Fibroblast of lung (primary cell): Measurements from ENCODE around the gene NAV1. TPM values are rescaled to one million over a fixed set of nuclear protein-coding genes. Genes with fewer than 3 reads are reported as not detected.
"Not testable (repeated sequence)": the region's sequence is repeated elsewhere in the genome, so short reads cannot be mapped to it uniquely, and the experiment has no call there.

ENCODE experiments used
- DNase-seq, 2 donors: peaks; one replicate each; pipeline versions ENCODE4 v3.0.0 to v3.0.0-alpha.2; 2010; ENCODE audit warnings: low read depth in 2 of 2
- H2AFZ ChIP-seq: 2 replicates; pipeline ENCODE4 v1.5.1; 2012; ENCODE audit warnings: low read length, control low read depth, inconsistent platforms
- H3K27ac ChIP-seq: 2 replicates; pipeline ENCODE4 v1.5.1; 2011; ENCODE audit warnings: low read length, control low read depth; ENCODE audit not compliant: insufficient read depth
- H3K27me3 ChIP-seq: 2 replicates; pipeline ENCODE4 v1.5.1; 2011; ENCODE audit warnings: mild to moderate bottlenecking, low read length; ENCODE audit not compliant: control insufficient read depth, insufficient read depth
- H3K36me3 ChIP-seq: 2 replicates; pipeline ENCODE4 v1.5.1; 2011; ENCODE audit warnings: low read length; ENCODE audit not compliant: control insufficient read depth, insufficient read depth
- H3K4me1 ChIP-seq: 2 replicates; pipeline ENCODE4 v1.5.1; 2011; ENCODE audit warnings: low read length; ENCODE audit not compliant: control insufficient read depth, insufficient read depth; ENCODE audit errors: extremely low read depth
- H3K4me2 ChIP-seq: 2 replicates; pipeline ENCODE4 v1.5.1; 2011; ENCODE audit warnings: low read length, control low read depth; ENCODE audit not compliant: insufficient read depth; ENCODE audit errors: extremely low read depth
- H3K4me3 ChIP-seq, 4 experiments: fragments of 200-600 bp in 1 of 4; sonication (generic) in 1 of 4; replicated peaks in 1 of 4; 2 replicates each; pipeline ENCODE4 v1.5.1; 2011 to 2016; ENCODE audit warnings: low read length in 4 of 4, low read depth in 3 of 4, mild to moderate bottlenecking in 3 of 4, control low read depth in 2 of 4, inconsistent platforms in 1 of 4, mixed read lengths in 1 of 4; ENCODE audit not compliant: insufficient read depth in 1 of 4; ENCODE audit errors: control extremely low read depth in 1 of 4
- H3K79me2 ChIP-seq: 2 replicates; pipeline ENCODE4 v1.5.1; 2012; ENCODE audit warnings: mild to moderate bottlenecking, low read length, inconsistent platforms; ENCODE audit not compliant: control insufficient read depth, insufficient read depth
- H3K9ac ChIP-seq: 2 replicates; pipeline ENCODE4 v1.5.1; 2011; ENCODE audit warnings: mild to moderate bottlenecking, low read length, control low read depth; ENCODE audit not compliant: insufficient read depth
- H3K9me3 ChIP-seq: 2 replicates; pipeline ENCODE4 v1.5.1; 2012; ENCODE audit warnings: low read depth, low read length; ENCODE audit not compliant: control insufficient read depth, insufficient read depth
- H4K20me1 ChIP-seq: 2 replicates; pipeline ENCODE4 v1.5.1; 2011; ENCODE audit warnings: low read length; ENCODE audit not compliant: control insufficient read depth, insufficient read depth; ENCODE audit errors: extremely low read depth
- EZH2 ChIP-seq: IDR thresholded peaks from 2 replicates; pipeline ENCODE4 v1.5.1; 2012; ENCODE audit warnings: low read length, control low read depth, mild to moderate bottlenecking; ENCODE audit errors: missing control alignments
- polyA plus RNA-seq, 2 donors: library from polyadenylated mRNA; depleted of rRNA in 1 of 2; stranded (reverse) in 1 of 2; unstranded in 1 of 2; fragments of >200 nt; gene quantifications; 2 replicates each; pipeline ENCODE4 v1.2.1, GENCODE V29; 2011 to 2012; ENCODE audit warnings: missing spikeins in 1 of 2
- total RNA-seq: library from RNA; depleted of rRNA; stranded (reverse); fragments of >200 nt; gene quantifications from 2 replicates; pipeline ENCODE4 v1.2.1, GENCODE V29; 2014
- TF ChIP-seq, protein P1 (sequence below), 2 donors: IDR thresholded peaks in 1 of 2; conservative IDR thresholded peaks in 1 of 2; 1 replicate in 1 of 2; 2 replicates in 1 of 2; pipeline ENCODE4 v1.5.1; 2011 to 2012; ENCODE audit warnings: low read length in 2 of 2, control low read depth in 1 of 2, inconsistent platforms in 1 of 2, low read depth in 1 of 2, mild to moderate bottlenecking in 1 of 2

The NAV1 gene
- total and polyA plus RNA-seq, 2 donors (not counting 1 experiment from before 2014, with no cell fraction given), result 19.8 to 64.0 TPM

DNA sequence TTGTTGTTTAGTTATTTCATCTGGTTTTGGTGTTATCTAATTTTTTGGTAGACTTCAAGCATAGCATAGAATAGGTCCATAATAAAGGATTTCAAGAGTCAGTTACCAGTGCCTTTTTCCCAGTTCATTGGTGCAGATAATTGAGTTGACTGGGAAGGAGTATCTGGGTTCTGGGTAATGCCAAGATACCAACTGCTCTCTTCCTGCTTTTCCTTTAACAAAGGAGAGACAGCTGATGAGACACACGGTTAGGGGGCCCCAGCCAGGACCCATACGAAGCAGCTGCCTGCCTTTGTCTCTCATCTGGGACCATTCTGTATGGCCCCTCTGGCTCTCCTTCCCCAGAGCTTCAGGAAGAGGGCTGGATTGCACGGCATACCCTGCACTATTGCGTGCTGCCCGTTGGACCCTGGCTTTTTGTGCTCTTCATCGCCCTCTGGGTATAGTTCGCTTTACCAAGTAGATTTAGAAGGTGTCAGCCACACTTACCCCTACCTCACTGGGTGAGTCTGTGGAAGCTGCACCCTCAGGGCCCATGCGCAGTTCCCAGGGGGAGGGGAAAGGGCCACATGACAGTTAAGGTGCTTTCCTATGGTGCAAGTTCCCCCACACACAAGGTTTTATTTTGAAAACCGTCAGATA, 7.0 kb downstream of the NAV1 start:
- H2AFZ ChIP-seq, result no peak overlapping the region
- H3K4me1 ChIP-seq, result peaks cover 5% of the 10 kb centered on the region
- H4K20me1 ChIP-seq, result no peaks in the 10 kb centered on the region
- H3K9me3 ChIP-seq, result no peaks in the 10 kb centered on the region
- H3K79me2 ChIP-seq, result peaks cover 63% of the 10 kb centered on the region
- no peak overlapping the region for H3K4me2 ChIP-seq
- TF ChIP-seq, protein P1, sequence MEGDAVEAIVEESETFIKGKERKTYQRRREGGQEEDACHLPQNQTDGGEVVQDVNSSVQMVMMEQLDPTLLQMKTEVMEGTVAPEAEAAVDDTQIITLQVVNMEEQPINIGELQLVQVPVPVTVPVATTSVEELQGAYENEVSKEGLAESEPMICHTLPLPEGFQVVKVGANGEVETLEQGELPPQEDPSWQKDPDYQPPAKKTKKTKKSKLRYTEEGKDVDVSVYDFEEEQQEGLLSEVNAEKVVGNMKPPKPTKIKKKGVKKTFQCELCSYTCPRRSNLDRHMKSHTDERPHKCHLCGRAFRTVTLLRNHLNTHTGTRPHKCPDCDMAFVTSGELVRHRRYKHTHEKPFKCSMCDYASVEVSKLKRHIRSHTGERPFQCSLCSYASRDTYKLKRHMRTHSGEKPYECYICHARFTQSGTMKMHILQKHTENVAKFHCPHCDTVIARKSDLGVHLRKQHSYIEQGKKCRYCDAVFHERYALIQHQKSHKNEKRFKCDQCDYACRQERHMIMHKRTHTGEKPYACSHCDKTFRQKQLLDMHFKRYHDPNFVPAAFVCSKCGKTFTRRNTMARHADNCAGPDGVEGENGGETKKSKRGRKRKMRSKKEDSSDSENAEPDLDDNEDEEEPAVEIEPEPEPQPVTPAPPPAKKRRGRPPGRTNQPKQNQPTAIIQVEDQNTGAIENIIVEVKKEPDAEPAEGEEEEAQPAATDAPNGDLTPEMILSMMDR (conservative IDR thresholded peaks at IDR 0.05 in 1 of 2, IDR thresholded peaks at IDR 0.05 in 1 of 2; ENCODE audit: low read depth in 1 of 2, low read length in 2 of 2), result no peak
- TF ChIP-seq EZH2, result no peak
- no peaks in the 10 kb centered on the region for H3K27me3 ChIP-seq
- no peak overlapping the region for H3K27ac ChIP-seq
- H3K36me3 ChIP-seq, result no peaks in the 10 kb centered on the region
- no peak overlapping the region for H3K4me3 ChIP-seq
- DNase-seq, result no peak
- no peak overlapping the region for H3K9ac ChIP-seq

DNA sequence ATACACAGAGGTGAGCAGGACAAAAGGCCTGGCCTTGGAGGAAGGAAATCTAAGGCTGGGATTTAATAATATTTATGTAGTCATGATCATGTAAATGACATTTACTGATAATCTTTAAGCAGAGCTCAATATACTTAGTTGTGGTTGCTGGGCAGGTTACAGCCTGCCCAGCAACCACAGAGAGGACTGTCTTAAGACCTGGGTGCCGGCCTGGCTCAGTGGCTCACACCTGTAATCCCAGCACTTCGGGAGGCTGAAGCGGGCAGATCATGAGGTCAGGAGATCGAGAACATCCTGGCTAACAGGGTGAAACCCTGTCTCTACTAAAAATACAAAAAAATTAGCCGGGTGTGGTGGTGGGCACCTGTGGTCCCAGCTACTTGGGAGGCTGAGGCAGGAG, 10.6 kb downstream of the NAV1 start:
- H3K27me3 ChIP-seq, H4K20me1 ChIP-seq, H3K27ac ChIP-seq, H3K4me2 ChIP-seq, H3K9me3 ChIP-seq, DNase-seq, H3K4me3 ChIP-seq, H3K9ac ChIP-seq, H3K36me3 ChIP-seq, H2AFZ ChIP-seq: not testable (repeated sequence)
- Histone ChIP-seq H3K4me1 (peaks cover 15% of the 10 kb centered on the region), H3K79me2 (peaks cover 62% of the 10 kb centered on the region)

DNA sequence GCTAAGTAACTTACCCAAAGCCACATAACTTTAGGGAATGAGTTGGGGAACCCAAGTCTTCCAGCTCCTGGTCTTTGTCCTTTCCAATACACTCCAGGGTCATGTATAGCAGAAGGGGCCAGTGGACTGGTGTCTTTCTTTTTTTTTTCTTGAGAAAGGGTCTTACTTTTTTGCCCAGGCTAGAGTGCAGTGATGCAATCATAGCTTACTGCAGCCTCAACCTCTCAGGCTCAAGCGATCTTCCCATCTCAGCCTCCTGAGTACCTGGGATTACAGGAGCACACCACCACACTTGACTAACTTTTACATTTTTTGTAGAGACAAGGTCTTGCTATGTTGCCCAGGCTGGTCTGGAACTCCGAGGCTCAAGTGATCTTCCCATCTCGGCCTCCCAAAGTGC, 12.2 kb downstream of the NAV1 start:
- H2AFZ ChIP-seq, result no peak overlapping the region
- H3K4me2 ChIP-seq, result no peak overlapping the region
- no peak overlapping the region for H3K9ac ChIP-seq
- no peaks in the 10 kb centered on the region for H4K20me1 ChIP-seq
- no peak for DNase-seq
- H3K9me3 ChIP-seq, result no peaks in the 10 kb centered on the region
- TF ChIP-seq, protein P1 (conservative IDR thresholded peaks at IDR 0.05 in 1 of 2, IDR thresholded peaks at IDR 0.05 in 1 of 2; ENCODE audit: low read depth in 1 of 2, low read length in 2 of 2), result no peak
- no peak for TF ChIP-seq EZH2
- peaks cover 60% of the 10 kb centered on the region for H3K79me2 ChIP-seq
- no peak overlapping the region for H3K4me3 ChIP-seq
- peak overlapping the region; percentile 60 for H3K27ac ChIP-seq
- no peaks in the 10 kb centered on the region for H3K27me3 ChIP-seq
- peaks cover 15% of the 10 kb centered on the region for H3K4me1 ChIP-seq
- no peaks in the 10 kb centered on the region for H3K36me3 ChIP-seq
